T-helper 1 cell treated with Interleukin-12 subunit alpha and Interleukin-12 subunit beta and Interleukin-4 antibody, amounts not matched to agents 30 μg/mL and 1 μg/mL, for 36 hours (primary cell): ENCODE data around the gene INPPL1.
"Not testable (repeated sequence)": the region's sequence is repeated elsewhere in the genome, so short reads cannot be mapped to it uniquely, and the experiment has no call there.

Experiments used
- H3K27ac Mint-ChIP-seq: one replicate; pipeline ENCODE4 v1.8.0; 2021; ENCODE audit warnings: mild to moderate bottlenecking, mixed read lengths
- H3K27me3 Mint-ChIP-seq: one replicate; pipeline ENCODE4 v1.8.0; 2021; ENCODE audit warnings: low read depth, mixed read lengths
- H3K36me3 Mint-ChIP-seq: one replicate; pipeline ENCODE4 v1.8.0; 2021; ENCODE audit warnings: low read depth, mixed read lengths
- H3K4me1 Mint-ChIP-seq: one replicate; pipeline ENCODE4 v1.8.0; 2021; ENCODE audit warnings: low read depth, mixed read lengths
- H3K4me3 Mint-ChIP-seq: one replicate; pipeline ENCODE4 v1.8.0; 2021; ENCODE audit warnings: mild to moderate bottlenecking, moderate library complexity, mixed read lengths
- H3K9me3 Mint-ChIP-seq: one replicate; pipeline ENCODE4 v1.8.0; 2021; ENCODE audit warnings: mixed read lengths

The INPPL1 gene

GRCh38 chr11:72203163-72203562 is 21.4 kb upstream of the INPPL1 start:
- H3K9me3 Mint-ChIP-seq: no peaks in the 10 kb centered on the region
- H3K27ac Mint-ChIP-seq: no peak overlapping the region
- H3K27me3 Mint-ChIP-seq: peaks cover under 1% of the 10 kb centered on the region
- H3K36me3 Mint-ChIP-seq: no peaks in the 10 kb centered on the region
- no peak overlapping the region for H3K4me3 Mint-ChIP-seq
- H3K4me1 Mint-ChIP-seq: peaks cover 2% of the 10 kb centered on the region

- Mint-ChIP-seq H3K4me3 (no peak overlapping the region), H3K9me3 (peaks cover 15% of the 10 kb centered on the region), H3K36me3 (peaks cover 3% of the 10 kb centered on the region), H3K27ac (no peak overlapping the region), H3K4me1 (peaks cover 2% of the 10 kb centered on the region), H3K27me3 (peaks cover 17% of the 10 kb centered on the region)
Observed at GRCh38 chr11:72204886-72205285, 19.7 kb upstream of the INPPL1 start.

GRCh38 chr11:72206794-72207193 is 17.8 kb upstream of the INPPL1 start:
- not testable (repeated sequence) for H3K4me1 Mint-ChIP-seq, H3K36me3 Mint-ChIP-seq, H3K4me3 Mint-ChIP-seq, H3K27ac Mint-ChIP-seq
- H3K27me3 Mint-ChIP-seq: peaks cover 28% of the 10 kb centered on the region
- peaks cover 21% of the 10 kb centered on the region for H3K9me3 Mint-ChIP-seq

- no peak overlapping the region for H3K4me3 Mint-ChIP-seq
- no peaks in the 10 kb centered on the region for H3K4me1 Mint-ChIP-seq
- peaks cover 36% of the 10 kb centered on the region for H3K27me3 Mint-ChIP-seq
- no peak overlapping the region for H3K27ac Mint-ChIP-seq
- peaks cover 21% of the 10 kb centered on the region for H3K9me3 Mint-ChIP-seq
- H3K36me3 Mint-ChIP-seq: peaks cover 3% of the 10 kb centered on the region
Observed at GRCh38 chr11:72208281-72208680, 16.3 kb upstream of the INPPL1 start.

GRCh38 chr11:72209101-72209500 is 15.5 kb upstream of the INPPL1 start:
- no peak overlapping the region for H3K4me3 Mint-ChIP-seq

GRCh38 chr11:72216638-72217037 is 7.9 kb upstream of the INPPL1 start, which contains the start of gene FOLR2:
TSS of gene FOLR2 (plus strand) at chr11:72216794. CDS start at chr11:72218585, 1,791 bp downstream.
- H3K9me3 Mint-ChIP-seq: no peaks in the 10 kb centered on the region
- no peaks in the 10 kb centered on the region for H3K36me3 Mint-ChIP-seq
- H3K27ac Mint-ChIP-seq: no peak within 1 kb of the TSS
- H3K4me3 Mint-ChIP-seq: no peak within 1 kb of the TSS
- H3K4me1 Mint-ChIP-seq: peaks cover 8% of the 10 kb centered on the region
- H3K27me3 Mint-ChIP-seq: peaks cover 52% of the 10 kb centered on the region

More at GRCh38 chr11:72209101-72209500, 15.5 kb upstream of the INPPL1 start:
- H3K27ac Mint-ChIP-seq: no peak overlapping the region
- H3K9me3 Mint-ChIP-seq: peaks cover 21% of the 10 kb centered on the region
- H3K27me3 Mint-ChIP-seq: peaks cover 41% of the 10 kb centered on the region
- peaks cover 3% of the 10 kb centered on the region for H3K36me3 Mint-ChIP-seq
- no peaks in the 10 kb centered on the region for H3K4me1 Mint-ChIP-seq

GRCh38 chr11:72217841-72218240 is 6.7 kb upstream of the INPPL1 start:
- no peaks in the 10 kb centered on the region for H3K36me3 Mint-ChIP-seq
- no peaks in the 10 kb centered on the region for H3K9me3 Mint-ChIP-seq
- peak overlapping the region; percentile 22 for H3K4me3 Mint-ChIP-seq
- H3K27ac Mint-ChIP-seq: peak overlapping the region; percentile 37
- H3K27me3 Mint-ChIP-seq: peaks cover 47% of the 10 kb centered on the region
- H3K4me1 Mint-ChIP-seq: peaks cover 15% of the 10 kb centered on the region

- H3K27me3 Mint-ChIP-seq: peaks cover 45% of the 10 kb centered on the region
- peaks cover 17% of the 10 kb centered on the region for H3K4me1 Mint-ChIP-seq
- H3K27ac Mint-ChIP-seq: no peak overlapping the region
- H3K36me3 Mint-ChIP-seq: no peaks in the 10 kb centered on the region
- no peak overlapping the region for H3K4me3 Mint-ChIP-seq
- H3K9me3 Mint-ChIP-seq: no peaks in the 10 kb centered on the region
Observed at GRCh38 chr11:72218251-72218745, 6.3 kb upstream of the INPPL1 start.

- Mint-ChIP-seq H3K27me3 (peaks cover 27% of the 10 kb centered on the region), H3K36me3 (no peaks in the 10 kb centered on the region), H3K9me3 (no peaks in the 10 kb centered on the region), H3K4me3 (no peak overlapping the region), H3K4me1 (peaks cover 24% of the 10 kb centered on the region), H3K27ac (no peak overlapping the region)
Observed at GRCh38 chr11:72220696-72221363, 3.7 kb upstream of the INPPL1 start.

- Mint-ChIP-seq H3K27ac (no peak overlapping the region), H3K27me3 (peaks cover 21% of the 10 kb centered on the region), H3K9me3 (no peaks in the 10 kb centered on the region), H3K4me3 (no peak overlapping the region), H3K36me3 (no peaks in the 10 kb centered on the region), H3K4me1 (peaks cover 31% of the 10 kb centered on the region)
Observed at GRCh38 chr11:72221386-72222075, 3.0 kb upstream of the INPPL1 start.

GRCh38 chr11:72222106-72222891 is 2.3 kb upstream of the INPPL1 start:
- Mint-ChIP-seq H3K36me3 (no peaks in the 10 kb centered on the region), H3K4me3 (peak overlapping the region; percentile 87), H3K27ac (peak overlapping the region; percentile 91), H3K4me1 (peaks cover 32% of the 10 kb centered on the region), H3K27me3 (peaks cover 13% of the 10 kb centered on the region), H3K9me3 (no peaks in the 10 kb centered on the region)

GRCh38 chr11:72222907-72223614 is 1.5 kb upstream of the INPPL1 start:
- H3K36me3 Mint-ChIP-seq: no peaks in the 10 kb centered on the region
- peaks cover 28% of the 10 kb centered on the region for H3K4me1 Mint-ChIP-seq
- H3K4me3 Mint-ChIP-seq: peak overlapping the region; percentile 87
- H3K9me3 Mint-ChIP-seq: no peaks in the 10 kb centered on the region
- H3K27me3 Mint-ChIP-seq: peaks cover 7% of the 10 kb centered on the region
- H3K27ac Mint-ChIP-seq: peak overlapping the region; percentile 91

GRCh38 chr11:72223615-72224563 is 678 bp upstream of the INPPL1 start:
- Mint-ChIP-seq H3K27me3 (peaks cover 2% of the 10 kb centered on the region), H3K36me3 (no peaks in the 10 kb centered on the region), H3K27ac (peak overlapping the region; percentile 95), H3K9me3 (no peaks in the 10 kb centered on the region), H3K4me3 (peak overlapping the region; percentile 96), H3K4me1 (peaks cover 24% of the 10 kb centered on the region)
